NT2/D1 (cell line): ENCODE data around the gene MTFR2.

Source experiments
- SUZ12 ChIP-seq: IDR thresholded peaks from 2 replicates; pipeline ENCODE4 v1.6.1; 2011; ENCODE audit not compliant: insufficient read length, insufficient read depth; ENCODE audit errors: extremely low read depth
- YY1 ChIP-seq: IDR thresholded peaks from 2 replicates; pipeline ENCODE4 v1.6.1; 2011; ENCODE audit not compliant: insufficient read length, insufficient read depth

DNA sequence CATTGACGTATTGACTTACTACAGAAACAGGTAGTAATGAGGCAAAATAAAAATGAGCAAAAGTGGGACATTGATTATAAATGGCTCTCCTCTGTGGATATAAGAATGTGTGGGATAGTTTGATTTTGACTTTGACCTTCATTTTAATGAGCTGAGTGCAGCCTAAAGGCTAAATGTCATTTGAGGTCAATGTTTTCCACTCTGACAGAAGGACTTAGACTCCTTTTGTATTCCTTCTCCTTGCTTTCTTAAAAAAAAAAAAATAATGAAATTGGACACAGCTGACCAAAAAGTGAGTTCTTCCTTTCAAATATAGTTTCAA, 68.6 kb downstream of the MTFR2 start:
- no peak for TF ChIP-seq YY1
- no peak for TF ChIP-seq SUZ12
